HEK293 (cell line): Measurements from ENCODE around the gene BICC1.

Experiments
- OSR2 ChIP-seq: fragments of 450-650 bp; formaldehyde crosslinking; IDR thresholded peaks from 2 replicates; pipeline ENCODE4 v1.5.1; 2016; ENCODE audit warnings: missing biosample characterization, missing genetic modification characterization
- TF ChIP-seq, protein P1 (sequence below): fragments of 450-650 bp; formaldehyde crosslinking; IDR thresholded peaks from 2 replicates; pipeline ENCODE4 v1.5.1; 2016; ENCODE audit warnings: missing biosample characterization, missing genetic modification characterization

DNA sequence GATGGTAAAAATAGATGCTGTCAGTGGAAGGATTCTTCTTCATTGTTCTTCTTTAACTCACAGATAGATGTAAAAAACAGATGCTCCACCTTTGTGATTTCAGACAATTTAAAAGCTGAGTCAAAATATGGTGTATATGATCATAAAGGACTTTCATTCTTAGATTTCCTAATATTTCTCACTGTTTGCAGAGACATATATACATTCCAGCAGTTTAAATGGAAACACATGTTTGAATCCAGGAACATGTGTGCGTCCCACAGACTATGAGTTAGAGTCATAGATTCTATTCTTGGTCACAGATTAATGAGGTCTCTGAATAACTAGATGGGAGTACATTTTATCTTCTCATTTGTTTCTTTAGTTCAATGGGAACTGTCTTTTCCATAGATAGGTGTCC lies 109.6 kb downstream of the BICC1 start:
- TF ChIP-seq, protein P1, sequence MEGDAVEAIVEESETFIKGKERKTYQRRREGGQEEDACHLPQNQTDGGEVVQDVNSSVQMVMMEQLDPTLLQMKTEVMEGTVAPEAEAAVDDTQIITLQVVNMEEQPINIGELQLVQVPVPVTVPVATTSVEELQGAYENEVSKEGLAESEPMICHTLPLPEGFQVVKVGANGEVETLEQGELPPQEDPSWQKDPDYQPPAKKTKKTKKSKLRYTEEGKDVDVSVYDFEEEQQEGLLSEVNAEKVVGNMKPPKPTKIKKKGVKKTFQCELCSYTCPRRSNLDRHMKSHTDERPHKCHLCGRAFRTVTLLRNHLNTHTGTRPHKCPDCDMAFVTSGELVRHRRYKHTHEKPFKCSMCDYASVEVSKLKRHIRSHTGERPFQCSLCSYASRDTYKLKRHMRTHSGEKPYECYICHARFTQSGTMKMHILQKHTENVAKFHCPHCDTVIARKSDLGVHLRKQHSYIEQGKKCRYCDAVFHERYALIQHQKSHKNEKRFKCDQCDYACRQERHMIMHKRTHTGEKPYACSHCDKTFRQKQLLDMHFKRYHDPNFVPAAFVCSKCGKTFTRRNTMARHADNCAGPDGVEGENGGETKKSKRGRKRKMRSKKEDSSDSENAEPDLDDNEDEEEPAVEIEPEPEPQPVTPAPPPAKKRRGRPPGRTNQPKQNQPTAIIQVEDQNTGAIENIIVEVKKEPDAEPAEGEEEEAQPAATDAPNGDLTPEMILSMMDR, result no peak
- TF ChIP-seq OSR2, result no peak
